NCI-H774 (cell line): Measurements from ENCODE around the gene ALDH4A1.
A peak's percentile ranks its signal among the peaks of the same experiment; 100 is the strongest.
"Not testable (repeated sequence)": the region's sequence is repeated elsewhere in the genome, so short reads cannot be mapped to it uniquely, and the experiment has no call there.

Experiments used
- DNase-seq: peaks from one replicate; lab custom pipeline; 2025; lab: John Stamatoyannopoulos, UW

ALDH4A1 gene

DNA sequence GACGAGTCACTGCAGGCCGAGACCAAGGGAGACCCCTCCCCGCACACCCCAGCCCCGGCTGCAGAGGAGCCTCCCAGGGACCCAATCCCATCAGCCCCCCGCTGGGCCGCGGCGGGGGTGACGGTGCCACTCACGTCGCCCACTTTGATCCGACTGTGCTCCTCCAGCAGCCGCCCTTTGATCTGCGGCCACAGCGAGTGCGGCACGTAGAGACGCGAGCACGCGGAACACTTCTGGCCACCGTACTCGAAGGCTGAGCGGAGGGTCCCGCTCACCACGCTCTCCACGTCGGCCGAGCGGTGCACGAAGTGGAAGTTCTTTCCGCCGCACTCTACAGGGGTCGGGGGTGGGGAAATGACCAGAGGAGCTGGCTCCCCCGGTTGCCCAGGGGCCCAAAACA, 25.1 kb downstream of the ALDH4A1 start:
- DNase-seq: no peak

- no peak for DNase-seq
These were observed 26.1 kb downstream of the ALDH4A1 start for GRCh38 chr1:18876210-18876609.

DNA sequence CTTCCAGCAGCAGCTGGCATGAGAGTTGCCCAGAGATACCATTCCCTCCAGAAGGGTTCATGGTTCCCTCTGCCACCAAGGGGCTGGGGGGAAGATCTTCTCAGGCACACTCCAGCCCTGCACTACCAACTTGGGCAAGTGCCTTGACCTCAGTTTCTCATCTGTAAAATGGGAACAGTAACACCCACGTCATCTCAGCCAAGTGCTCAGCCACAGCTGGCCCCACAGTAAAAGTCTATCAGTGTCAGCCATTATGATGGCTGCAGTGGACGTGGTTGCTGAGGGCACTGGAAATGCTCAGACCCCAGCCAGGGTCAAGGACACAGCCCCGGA, 26.6 kb downstream of the ALDH4A1 start:
- DNase-seq: no peak

GRCh38 chr1:18875107-18875795, 27.1 kb downstream of the ALDH4A1 start:
- peak; percentile 2 for DNase-seq

GRCh38 chr1:18874600-18874999, 27.8 kb downstream of the ALDH4A1 start:
- no peak for DNase-seq

DNA sequence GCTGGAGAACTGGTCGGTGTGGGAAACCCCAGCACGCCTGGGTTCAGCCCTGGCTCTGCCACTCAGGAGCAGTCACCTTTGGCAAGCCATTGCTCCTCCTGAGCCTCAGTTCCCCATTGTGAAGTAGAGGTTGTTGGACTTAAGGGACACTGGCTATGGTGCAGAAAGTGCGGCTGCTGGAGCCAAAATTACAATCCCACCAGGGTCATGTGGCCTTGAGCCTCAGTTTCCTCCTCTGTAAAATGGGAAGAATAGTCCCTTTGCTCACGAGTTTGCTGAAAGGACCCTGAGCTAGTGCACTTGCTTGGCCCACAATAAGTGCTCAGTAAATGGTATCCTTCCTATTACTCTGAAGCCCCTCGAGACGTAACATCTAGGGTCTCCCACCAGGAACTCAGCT, 28.3 kb downstream of the ALDH4A1 start:
- DNase-seq: no peak

DNA sequence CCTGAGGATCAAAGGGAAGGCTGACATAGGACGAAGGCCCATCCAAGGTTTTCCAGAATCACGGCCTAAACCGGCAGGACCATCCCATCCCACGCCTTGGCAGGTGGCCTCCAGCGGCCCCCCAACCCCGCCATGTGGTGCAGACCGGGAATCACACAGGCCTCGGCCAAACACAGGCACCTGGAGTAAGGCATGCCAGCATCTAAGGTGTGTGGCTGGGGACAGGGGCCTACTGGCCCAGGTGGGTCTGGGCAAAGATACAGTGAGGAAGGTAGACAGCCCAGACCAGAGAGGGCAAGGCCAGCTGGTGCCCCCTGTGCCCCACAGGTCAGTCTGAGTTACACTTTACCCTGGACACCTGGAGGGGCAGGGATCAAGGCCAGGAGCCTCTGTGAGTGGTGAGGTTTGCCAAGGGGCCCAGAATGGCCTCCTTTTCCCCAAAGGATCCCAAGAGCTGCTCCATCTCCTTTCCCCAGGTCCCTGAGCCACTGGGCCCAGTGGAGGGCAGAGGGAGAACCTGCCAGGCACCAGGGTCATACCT, 30.2 kb downstream of the ALDH4A1 start:
- DNase-seq: no peak

DNA sequence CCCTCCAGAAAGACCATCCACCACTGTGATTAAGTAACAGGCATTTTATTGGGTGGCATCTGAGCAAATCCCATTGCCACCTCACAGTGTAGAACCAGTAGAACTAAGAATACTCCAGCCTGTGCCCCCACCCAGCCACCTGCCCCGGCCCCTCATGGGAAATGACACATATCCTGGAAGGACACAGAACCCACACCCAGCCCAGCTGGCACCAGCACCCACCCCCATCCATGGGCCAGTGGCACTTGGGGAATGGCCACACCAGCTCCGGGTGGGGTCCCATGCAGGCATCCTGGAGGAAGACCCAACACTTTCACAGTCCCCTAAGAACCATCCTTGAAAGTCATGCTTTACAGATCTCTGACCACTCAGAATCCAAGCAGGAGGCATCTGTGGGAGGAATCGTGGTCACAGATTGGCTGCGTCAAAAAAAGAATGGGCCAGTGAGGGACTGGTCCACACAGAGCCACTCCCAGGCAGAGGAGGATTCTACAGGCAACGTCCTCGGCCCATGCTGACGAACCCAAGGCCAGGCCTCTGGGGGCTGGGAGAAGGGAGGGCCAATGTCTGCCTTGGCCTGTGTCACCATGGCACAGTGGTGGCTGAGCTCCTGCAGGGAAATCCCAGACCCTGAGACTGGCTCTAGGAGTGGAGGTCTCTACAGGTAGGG, 30.8 kb downstream of the ALDH4A1 start:
- no peak for DNase-seq

- no peak for DNase-seq
These were observed 31.4 kb downstream of the ALDH4A1 start for GRCh38 chr1:18870957-18871356.

- DNase-seq: not testable (repeated sequence)
These were observed 31.8 kb downstream of the ALDH4A1 start for GRCh38 chr1:18870595-18870865.

DNA sequence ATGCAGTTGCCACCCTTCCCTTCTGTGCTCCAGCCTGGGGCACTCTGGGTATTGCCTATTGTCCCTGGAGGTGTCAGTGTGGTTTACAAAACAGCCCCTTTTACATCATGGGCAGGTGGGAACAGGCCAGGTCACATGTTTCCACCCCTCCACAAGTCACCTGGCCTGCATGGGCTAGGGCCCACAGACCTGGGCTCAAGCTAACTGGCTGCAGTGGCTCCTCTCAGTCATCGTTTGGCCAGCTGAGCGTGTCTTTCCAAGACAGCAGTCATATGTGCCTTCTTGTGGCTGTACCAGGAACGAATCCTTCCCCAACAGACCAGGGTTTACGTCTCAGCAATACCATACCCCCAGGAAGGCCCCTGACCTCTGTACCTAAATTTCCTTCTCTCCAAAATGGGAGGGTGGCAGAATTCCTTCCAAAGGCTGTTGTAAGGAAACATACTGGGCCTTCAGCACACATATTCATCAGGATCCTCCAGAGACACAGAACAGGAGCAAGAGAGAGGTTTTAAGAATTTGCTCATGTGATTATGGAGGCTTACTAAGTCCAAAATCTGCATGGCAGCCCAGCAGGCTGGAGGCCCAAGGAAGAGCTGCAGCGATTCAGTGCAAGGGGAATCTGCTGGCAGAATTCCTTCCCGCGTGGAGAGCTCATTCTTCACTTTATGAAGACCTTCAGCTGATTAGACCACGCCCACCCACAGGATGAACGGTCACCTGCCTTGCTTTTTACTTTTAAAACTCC, 32.3 kb downstream of the ALDH4A1 start:
- no peak for DNase-seq

DNA sequence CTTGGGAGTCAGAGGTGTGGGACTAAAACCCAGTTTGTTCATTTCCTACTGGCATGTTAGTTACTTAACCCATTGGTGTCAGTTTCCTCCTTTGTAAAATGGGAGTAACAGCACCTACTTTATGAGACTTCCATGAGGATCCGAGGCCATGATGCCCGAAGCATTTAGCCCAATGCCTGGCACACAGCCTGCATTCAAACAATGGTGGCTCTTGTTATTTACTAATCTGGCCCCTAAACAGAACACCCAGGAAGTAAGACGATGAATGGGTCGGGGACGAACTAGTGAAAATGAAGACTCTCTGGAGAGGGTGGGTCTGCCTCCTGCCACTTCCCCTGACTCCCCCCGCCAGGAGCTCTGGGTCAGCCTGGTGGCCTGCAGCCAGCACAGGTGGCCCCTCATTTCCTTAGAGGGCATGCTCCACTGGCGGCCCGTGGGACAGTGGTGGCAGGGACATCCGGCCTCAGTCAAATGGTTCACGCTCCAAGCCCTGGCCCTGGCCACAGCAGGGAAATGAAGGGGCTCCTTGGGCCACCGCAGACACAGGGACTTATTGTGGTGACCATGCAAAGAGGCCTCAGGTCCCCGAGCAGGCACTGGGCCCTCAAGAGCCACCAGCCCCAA, 33.4 kb downstream of the ALDH4A1 start:
- DNase-seq: no peak

- DNase-seq: no peak
These were observed 34.0 kb downstream of the ALDH4A1 start for GRCh38 chr1:18868354-18868753.

- no peak for DNase-seq
These were observed 35.5 kb downstream of the ALDH4A1 start for GRCh38 chr1:18866846-18867245.

- no peak for DNase-seq
These were observed 36.0 kb downstream of the ALDH4A1 start for GRCh38 chr1:18866314-18866713.

DNA sequence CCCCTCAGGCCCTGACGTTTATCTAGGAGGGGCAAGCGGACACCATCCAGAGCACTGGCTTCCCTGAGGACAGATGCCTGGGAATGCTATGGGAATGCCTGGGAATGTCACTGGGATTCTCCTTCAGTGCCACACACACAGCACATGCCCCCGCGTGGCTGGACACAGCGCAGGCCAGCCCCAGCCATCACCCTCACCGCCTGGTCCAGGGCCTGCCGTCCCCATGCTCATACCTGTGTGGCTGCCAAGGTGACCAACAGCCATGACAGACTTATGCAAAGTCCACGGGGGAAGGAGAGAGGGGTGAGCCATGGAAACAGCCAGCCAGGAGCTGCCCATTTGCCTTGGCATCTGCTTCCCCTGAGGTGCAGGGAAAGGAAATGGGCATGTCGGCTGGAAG, 37.2 kb downstream of the ALDH4A1 start:
- no peak for DNase-seq

DNA sequence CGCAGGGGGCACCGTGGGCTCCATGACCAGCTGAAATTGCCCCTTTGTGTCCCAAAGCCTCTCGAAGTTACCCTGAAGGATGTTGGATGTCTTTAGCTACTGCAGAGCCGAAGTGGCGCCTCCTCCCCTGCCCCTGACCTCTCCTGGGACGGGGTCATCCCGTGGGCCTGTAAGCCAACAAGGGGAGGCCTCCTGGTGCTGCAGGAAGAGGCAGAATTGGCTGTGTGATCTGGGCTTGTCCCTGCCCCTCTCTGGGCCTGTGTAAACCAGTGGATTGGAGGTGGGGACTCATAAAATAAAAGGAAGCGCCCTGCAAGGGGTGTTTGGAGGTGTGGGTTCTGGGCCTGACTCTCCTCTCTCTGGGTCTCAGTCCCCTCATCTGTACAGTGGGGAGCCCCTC, 40.8 kb downstream of the ALDH4A1 start:
- DNase-seq: no peak

- DNase-seq: no peak
These were observed 41.3 kb downstream of the ALDH4A1 start for GRCh38 chr1:18861082-18861481.

- no peak for DNase-seq
These were observed 42.8 kb downstream of the ALDH4A1 start, which contains the start of gene TAS1R2 for GRCh38 chr1:18859560-18859959. Gene TAS1R2, minus strand, starts transcription at chr1:18859660. Its CDS starts 0 bp downstream, at chr1:18859660.

DNA sequence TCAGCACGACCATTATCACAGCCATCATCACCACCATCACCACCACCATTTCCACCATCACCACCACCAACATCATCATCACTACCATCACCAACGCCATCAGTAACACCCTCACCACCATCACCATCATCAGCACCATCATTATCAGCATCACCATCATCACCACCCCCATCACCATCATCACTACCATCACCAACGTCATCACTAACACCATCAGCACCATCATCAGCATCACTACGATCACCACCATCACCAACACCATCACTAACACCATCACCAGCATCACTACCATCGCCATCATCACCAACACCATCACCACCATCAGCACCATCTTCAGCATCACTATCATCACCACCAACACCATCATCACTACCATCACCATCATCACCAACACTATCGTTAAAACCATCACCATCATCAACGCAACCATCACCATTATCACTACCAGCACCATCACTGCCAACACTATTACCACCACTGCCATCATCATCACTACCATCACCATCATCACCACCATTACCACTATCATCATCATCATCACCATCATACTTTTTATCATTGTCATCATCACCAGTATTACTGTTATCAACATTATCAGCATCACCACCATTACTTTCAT, 44.2 kb downstream of the ALDH4A1 start:
- no peak for DNase-seq

- DNase-seq: no peak
These were observed 45.9 kb downstream of the ALDH4A1 start for GRCh38 chr1:18856435-18856834.

GRCh38 chr1:18855573-18855972, 46.8 kb downstream of the ALDH4A1 start:
- no peak for DNase-seq
